ENCODE measurements around the gene NHLRC2.
"Not testable (repeated sequence)": the region's sequence is repeated elsewhere in the genome, so short reads cannot be mapped to it uniquely, and the experiment has no call there.

Gene NHLRC2

DNA sequence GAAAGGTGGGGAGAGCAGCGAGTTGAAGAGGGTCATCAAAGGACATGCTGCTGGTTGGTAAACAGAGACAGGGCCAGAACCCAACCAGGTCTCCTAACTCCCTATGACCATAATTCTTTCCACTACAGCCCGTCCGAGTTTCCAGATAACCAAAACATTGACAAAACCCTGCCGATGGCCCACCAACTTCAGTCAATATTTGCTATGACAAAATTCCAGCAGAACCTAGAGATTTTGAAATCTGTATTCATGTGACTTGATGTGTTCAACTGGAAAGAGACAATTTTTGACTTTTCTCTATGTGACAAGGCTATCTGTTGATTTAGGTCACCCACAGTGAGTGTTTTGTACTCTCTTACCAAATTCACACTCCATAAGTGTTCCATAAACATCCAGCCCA, 86.7 kb downstream of the NHLRC2 start:
- DNase-seq (ENCODE audit: low read depth in 3 of 3) = no peak

DNA sequence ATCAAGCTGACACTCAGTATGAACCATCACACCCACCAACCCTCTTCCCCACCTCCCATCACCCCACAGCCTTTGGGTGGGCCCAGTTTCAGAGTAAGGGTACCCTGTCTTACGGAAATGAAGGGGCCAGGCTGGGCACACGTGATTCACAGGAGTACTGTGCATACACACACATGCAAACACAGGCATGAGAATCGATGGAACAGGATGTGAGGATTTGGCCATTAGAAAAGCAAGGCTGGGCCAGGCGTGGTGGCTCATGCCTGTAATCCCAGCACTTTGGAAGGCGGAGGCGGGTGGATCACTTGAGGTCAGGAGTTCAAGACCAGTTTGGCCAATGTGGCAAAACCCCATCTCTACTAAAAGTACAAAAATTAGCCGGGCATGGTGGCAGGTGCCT, 88.7 kb downstream of the NHLRC2 start:
- not testable (repeated sequence) for DNase-seq (ENCODE audit: low read depth in 3 of 3)

DNA sequence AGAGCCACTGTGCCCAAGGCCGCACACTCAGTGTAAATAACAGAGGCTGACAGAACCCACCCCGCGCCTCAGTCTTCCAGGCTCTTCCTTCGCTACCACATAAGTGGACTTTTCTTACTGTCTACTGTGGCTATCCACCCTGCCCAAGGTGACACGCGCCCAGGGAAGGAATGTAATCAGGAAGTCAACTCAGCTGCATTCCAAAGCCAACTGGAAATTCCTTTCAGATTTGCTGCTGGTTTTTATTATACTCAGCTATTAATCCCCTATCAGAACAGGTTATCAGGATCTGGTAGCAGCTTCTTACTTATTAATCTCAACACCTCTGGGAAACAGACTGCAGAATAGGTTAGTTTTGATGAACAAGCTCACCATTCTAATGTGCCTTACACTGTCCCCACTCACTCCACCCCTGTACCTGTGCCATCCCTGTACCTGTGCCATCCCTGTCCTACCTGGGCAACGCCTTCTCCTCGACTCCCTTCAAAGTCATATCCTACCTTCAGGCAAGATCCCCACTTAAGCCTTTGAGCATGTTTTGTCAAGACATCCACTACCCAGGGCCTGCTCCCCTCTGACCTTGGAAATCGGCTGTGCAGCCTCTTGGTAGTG, 90.7 kb downstream of the NHLRC2 start:
- DNase-seq (ENCODE audit: low read depth in 3 of 3) = no peak

DNA sequence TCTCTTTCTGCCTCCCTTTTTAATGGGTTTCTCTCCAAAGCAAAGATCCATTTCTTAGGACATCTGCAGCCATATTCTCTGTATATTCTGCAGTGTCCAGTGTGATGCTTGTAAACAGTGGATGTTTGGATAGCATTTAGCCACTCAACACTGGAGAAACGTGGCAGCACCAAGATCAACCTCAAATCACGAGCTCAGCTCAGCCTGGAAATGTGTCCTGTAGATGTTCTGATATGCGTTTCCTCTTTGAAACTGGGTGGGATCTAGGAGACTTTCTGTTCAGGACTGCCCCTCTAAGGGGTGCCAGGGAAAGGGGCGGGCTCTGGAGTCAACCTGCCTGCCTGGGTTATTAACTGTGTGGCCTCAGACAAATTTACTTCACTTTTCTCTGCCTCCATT, 91.2 kb downstream of the NHLRC2 start:
- DNase-seq (ENCODE audit: low read depth in 3 of 3) = no peak

DNA sequence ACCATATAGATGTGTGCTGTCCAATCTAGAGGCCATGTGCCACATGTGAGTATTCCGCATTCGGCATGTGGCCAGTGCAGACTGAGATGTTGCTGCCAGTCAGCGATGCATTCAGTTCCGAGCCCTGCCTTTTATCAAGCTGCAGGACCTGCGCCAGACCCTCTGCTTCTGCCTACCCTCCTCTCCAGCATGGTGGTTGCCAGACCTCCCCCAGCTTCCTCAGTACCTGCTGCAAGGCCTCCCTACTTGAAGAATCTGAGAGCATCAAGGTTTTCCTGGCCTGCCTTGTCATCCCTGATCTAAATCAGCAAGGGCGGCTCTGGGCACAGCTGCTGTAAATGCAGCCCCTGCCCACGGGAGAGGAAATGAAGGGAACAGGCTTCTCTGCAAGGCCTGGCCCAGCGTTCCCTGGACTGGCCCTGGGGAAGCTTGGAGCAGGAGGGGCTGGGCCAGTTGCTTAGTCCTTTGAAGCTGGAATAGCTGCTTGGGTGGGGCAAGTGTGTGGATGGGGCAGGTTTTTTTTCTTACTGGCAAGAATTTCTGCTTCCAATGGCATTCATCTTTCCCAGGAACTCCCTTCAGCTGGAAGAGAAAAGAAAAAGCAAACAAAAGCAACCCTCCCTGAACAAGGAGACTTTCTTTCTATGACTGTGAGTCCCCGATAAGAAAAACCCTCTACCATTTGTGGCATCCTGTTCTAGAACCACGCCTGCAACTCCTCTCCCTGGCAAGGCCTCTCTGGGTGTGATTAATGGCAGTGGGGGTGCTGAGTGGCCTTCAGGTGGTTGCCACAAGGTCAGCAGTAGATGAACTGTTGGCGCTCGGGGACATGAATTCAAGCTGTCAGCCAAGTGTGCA, 93.0 kb downstream of the NHLRC2 start:
- DNase-seq (ENCODE audit: low read depth in 3 of 3) = no peak

DNA sequence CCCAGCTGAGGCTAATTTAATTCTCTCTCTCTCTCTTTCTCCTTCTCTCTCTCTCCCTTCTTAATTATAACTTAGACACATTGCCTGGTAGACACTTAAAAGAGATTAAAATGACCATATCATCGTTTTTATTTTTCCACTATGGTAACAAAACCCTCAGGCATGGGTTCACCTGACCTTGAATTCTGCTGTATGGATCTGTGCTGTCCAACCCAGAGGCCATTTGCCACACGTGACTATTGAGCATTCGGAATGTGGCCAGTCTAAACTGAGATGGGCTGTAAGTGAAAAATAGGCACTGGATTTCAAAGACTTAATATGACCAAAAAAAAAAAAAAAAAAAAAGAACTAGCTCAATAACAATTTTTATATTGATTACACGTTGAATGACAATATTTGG, 93.6 kb downstream of the NHLRC2 start:
- no peak for DNase-seq (ENCODE audit: low read depth in 3 of 3)

DNA sequence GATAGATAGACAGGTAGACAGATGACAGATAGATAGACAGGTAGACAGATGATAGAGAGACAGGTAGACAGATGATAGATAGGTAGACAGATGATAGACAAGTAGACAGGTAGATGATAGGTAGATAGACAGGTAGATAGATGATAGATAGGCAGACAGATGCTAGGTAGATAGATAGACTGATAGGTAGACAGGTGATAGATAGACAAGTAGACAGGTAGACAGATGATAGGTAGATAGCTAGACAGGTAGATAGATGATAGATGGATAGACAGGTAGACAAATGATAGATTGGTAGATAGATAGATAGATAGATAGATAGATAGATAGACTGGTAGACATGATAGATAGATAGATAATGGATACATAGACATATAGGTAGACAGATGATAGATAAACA, 95.8 kb downstream of the NHLRC2 start:
- no peak for DNase-seq (ENCODE audit: low read depth in 3 of 3)

DNA sequence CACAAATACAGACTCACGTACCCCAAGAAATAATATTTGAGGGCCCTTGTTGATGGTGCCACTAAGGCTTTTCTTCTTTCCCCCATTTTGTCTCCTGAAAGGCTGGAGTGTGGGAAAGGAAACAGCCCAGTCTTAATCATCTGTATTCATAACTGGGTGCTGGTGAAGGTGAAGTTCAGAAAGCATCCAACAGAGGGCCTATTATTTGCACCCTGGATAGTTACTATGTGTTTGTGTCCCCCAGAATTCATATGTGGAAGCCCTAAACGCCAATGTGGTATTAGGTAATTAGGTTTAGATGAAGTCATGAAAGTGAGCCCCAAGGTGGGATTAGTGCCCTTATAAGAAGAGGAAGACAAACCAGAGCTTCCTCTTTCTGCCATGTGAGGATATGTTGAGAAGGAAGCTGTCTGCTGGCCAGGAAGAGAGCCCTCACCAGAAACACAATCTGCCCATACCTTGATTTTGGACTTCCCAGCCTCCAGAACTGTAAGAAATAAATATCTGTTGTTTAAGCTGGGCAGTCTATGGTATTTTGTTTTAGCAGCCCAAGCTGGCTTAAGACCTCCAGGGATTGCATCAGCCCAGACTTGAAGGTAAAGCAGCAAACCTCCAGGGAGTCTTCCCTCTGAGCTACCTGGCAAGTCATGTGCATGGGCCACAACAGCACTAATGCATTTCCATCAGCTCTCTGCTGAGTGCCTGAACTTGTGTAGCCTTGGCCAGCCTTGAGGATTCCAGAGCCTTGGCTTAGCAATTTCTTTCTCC, 99.2 kb downstream of the NHLRC2 start:
- no peak for DNase-seq (ENCODE audit: low read depth in 3 of 3)

DNA sequence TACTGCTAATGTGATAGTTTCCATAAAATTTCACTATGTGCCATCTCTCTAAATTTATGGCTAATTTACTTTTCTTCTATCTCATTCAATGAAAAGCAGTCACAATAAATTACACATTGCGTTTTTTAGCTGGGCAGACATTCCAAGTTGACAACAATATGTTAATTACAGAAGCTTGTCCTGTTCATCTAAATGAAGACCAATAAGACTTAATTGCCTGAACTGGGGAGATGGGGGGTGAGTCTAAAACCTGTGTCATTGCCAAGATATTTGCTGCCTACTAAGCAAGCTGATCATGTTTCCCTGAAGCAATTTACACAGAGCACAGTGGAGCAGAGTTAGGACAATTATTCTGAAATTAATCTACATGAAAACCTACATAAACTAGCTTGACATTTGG, 99.9 kb downstream of the NHLRC2 start:
- DNase-seq (ENCODE audit: low read depth in 3 of 3) = no peak

DNA sequence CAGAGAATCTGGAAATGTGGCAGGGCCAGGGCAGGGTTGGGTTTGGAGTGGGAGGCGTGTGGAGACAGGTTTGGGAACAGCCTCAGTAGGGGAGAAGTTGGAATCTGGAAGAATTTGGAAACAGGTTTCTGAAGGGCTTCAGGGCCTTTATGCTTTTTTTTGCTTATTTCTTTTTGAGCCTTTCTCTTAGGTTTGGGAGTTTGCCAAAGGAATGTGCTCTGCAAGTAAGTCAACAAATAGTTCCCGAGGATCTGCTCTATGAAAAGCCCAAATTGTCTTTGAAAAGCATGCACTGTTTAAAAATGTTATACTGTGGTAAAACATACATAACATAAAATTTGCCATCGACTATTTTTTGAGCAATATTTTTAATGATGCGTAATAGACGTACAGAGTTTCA, 102.6 kb downstream of the NHLRC2 start:
- DNase-seq (ENCODE audit: low read depth in 3 of 3) = no peak

DNA sequence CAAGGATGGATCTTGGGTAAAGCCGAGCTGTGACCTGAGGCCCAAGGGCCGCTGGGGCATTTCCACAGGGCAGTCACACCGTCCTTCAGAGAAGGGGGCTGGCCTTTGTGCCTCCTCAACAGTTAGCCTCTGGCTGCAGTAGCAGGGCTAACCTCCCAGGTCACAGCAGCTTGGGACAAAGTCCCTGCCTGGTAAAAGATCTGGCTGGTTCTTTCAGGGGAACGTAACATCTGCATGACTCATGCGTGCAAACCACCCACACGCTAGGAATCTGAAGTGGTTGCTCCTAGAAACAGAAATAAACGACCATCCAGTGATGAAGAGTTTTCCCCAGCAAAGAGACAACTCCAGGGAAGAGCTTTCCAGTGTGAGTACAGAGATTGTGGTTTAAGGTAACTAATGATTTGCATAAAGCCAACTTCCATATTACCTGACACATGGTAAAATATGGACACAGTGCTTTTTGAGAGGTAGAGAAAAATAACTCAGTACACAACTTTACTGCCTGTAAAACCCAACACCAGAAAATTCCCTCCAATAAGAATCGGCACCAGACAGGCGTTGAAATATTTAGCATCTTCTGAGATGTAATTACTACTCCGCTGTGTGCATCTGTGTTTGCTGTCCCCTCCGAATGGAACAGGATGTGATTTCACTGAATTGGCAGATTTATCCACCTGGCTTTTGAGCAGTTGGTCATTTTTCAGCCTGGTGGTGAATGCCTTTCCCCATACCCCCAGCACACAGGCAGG, 104.3 kb downstream of the NHLRC2 start:
- peak in 1 of 3 experiments; percentile 22 for DNase-seq (ENCODE audit: low read depth in 3 of 3)

DNA sequence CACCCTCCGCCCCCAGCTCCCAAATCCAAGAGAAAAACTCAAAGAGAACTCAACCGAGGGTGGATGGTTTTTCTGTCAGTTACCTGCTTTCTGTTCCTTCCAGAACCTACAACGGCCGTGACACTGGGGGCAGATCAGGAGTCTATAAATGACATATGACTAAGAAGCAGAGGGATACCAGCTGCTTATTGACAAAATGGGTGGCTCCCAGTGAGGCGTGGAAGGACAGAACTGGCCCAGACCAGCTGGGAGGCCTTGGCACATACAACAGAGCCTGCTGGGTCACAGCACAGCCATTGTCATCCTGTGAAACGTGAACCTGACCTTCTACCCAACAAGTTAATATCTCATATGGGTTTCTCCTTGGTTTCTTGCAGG, 104.9 kb downstream of the NHLRC2 start:
- no peak for DNase-seq (ENCODE audit: low read depth in 3 of 3)

DNA sequence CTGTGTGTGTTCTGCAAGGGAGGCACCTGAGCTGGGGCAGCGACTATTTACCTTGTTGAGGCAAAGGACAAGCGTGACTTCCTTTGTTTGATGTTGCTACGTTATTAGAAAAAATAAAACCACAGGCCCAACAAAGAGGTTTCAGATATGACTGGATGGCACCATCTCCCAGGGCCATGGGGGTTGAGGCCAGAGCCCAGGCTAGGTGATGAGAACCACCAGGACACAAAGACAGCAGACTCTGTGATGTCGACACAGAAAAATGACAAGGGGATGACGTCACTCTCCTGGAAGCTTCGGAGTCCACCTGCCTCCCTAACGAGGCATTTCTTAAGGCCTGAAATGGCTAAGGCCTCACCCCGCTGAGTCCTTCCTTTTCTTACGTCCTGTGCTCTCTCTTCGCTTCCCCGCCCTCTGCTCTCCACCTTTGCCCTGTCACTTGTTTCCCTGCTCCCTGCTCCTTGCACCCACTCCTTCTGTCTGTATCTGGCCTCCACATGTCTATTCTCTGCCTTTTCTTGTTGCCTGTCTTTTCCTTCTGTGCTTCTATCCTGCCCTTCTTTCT, 106.2 kb downstream of the NHLRC2 start:
- peak in 1 of 3 experiments; percentile 14 for DNase-seq (ENCODE audit: low read depth in 3 of 3)

DNA sequence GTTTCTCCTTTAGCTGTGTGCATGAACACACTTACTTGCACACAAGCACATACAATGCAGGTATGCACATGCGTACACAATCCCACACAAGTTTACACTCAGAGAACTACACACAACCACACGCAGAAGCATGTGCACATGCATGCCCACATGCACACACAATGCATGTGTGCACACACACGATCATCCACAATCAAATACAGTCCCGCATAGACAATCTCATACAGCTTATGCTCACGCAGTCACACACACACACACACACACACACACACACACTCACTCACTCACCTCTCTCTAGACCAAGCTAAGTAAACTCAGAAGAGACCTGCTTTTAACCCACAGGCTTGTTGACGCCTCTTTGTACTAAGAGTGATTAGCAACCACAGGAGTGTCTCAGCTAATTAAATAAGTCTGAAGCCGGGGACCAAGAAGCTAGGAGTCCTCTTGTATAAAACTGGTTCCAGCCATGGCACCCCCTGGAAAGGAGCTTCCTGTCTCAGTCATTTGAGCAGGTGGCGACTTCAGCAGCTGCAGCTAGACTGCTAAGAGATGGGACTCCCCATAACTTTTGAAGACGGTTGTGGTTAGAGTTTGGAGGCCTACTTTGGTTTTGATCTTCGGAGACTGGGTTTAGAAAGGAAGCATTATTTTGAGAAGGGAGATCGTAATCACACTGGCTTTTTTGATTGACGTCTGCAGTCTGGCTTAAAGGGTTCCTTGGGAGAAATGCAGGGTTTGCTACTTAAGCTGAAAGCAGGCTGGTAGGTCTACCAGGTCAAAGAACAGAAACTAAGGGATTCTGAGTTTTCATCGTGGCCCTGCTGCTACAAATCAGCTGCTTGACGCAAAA, 106.9 kb downstream of the NHLRC2 start:
- DNase-seq (ENCODE audit: low read depth in 3 of 3) = peak; percentile 24 to 38 (median 27)

DNA sequence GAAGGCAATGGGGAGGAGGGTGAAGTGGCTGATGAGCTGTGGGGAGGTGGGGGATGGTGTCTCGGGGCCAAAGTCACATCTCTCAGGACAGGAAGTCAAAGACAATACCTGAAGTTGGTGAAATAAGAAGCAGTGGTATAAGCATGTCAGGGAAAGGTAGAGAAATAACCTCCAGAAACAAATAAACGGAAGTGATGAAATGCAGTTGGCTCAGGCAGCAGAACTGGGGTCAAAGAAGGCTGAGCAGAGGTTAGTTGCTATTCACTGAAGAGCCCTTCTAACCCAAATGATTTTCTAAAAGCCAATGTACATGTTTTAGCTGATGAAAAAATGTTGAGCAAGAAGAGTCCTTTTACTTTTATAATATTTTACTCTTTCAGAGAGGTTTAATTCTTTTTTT, 110.6 kb downstream of the NHLRC2 start:
- no peak for DNase-seq (ENCODE audit: low read depth in 3 of 3)

DNA sequence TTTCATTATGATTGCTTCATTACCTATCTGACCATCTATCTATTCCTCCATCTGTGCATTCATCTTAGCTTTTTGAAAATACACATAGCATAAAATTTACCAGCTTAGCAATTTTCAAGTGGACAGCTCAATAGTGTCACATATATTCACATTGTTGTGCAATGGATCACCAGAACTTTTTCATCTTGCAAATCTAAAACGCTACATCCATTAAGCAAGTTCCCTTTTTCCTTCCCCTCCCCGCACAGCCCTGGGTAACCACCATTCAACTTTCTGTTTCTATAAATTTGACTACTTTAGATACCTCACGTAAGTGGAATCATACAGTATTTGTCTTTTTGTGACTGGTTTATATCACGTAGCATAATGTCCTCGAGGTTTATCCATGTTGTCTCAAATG, 111.2 kb downstream of the NHLRC2 start:
- no peak for DNase-seq (ENCODE audit: low read depth in 3 of 3)
